ENCODE data around the gene SIL1. TPM values are rescaled to one million over a fixed set of nuclear protein-coding genes. Genes with fewer than 3 reads are reported as not detected.
"Not testable (repeated sequence)": the region's sequence is repeated elsewhere in the genome, so short reads cannot be mapped to it uniquely, and the experiment has no call there.

Gene SIL1
- total RNA-seq, 2 experiments from 2014 or later = 21.4 to 29.6 TPM

DNA sequence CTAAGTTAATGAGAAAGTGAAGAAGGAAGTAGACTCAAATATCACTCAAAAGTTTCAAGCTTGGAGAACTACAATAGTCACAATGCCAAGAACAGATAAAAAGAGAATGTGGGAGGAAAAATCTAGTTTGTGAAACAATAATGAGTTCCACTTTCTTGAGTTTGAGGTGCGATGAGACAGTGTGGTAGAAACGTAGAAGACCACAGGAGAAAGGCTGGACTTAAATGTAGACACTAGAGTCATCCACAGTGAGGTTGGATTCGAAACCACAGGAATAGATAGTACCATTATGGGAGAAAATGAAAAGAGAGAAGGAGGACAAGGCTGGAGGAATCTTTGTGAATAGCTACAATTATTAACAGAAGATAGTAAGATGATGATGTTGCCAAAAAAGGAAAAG, 182.0 kb downstream of the SIL1 start:
- Mint-ChIP-seq H3K27me3 (ENCODE audit: low read depth) (no peaks in the 10 kb centered on the region), H3K27ac (no peak overlapping the region), H3K9me3 (no peaks in the 10 kb centered on the region), H3K4me1 (ENCODE audit: low read depth) (no peaks in the 10 kb centered on the region), H3K4me3 (no peak overlapping the region), H3K36me3 (ENCODE audit: low read depth) (peaks cover 34% of the 10 kb centered on the region)
- no peak for DNase-seq
- intact Hi-C loops (cut with micrococcal nuclease) = no loop called here
- CTCF ChIA-PET = no interaction called here

DNA sequence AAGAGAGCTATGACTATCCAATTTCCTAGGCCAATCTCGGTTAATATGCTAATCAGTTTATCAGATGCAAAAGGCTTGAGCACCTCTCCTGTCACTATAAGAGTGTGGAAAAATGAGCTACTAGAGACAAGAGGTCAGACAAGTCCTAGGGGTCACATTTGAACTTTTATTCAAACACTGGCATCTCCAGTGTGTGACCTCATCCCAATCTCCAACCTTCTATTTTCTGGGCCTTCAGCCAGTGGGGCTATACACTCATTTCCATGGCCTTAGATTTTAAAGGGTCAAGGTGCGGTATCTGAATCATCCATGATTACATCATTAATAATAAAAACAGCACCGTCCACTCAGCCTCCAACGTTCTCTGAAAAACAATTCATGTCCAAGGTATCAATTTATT, 183.4 kb downstream of the SIL1 start:
- CTCF ChIA-PET = no interaction called here
- Mint-ChIP-seq H3K4me1 (ENCODE audit: low read depth) (no peaks in the 10 kb centered on the region), H3K27me3 (ENCODE audit: low read depth) (no peaks in the 10 kb centered on the region), H3K36me3 (ENCODE audit: low read depth) (peaks cover 24% of the 10 kb centered on the region), H3K4me3 (no peak overlapping the region), H3K27ac (no peak overlapping the region), H3K9me3 (no peaks in the 10 kb centered on the region)
- intact Hi-C loops (cut with micrococcal nuclease) = no loop called here
- no peak for DNase-seq

DNA sequence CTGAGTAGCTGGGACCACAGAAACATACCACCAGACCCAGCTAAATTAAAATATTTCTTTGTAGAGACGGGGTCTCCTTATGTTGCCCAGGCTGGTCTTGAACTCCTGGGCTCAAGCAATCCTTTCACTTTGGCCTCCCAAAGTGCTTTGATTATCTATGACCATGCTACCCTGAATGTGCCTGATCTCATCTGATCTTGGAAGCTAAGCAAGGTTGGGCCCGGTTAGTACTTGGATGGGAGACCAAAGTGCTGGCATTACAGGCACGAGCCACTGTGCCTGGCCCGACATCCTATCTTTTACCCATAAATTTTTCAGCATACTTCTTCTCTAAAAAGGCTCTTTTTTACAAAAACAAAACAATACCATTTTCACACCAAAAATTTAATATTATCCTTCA, 186.0 kb downstream of the SIL1 start:
- Mint-ChIP-seq H3K4me3 (no peak overlapping the region), H3K27me3 (ENCODE audit: low read depth) (no peaks in the 10 kb centered on the region)

DNA sequence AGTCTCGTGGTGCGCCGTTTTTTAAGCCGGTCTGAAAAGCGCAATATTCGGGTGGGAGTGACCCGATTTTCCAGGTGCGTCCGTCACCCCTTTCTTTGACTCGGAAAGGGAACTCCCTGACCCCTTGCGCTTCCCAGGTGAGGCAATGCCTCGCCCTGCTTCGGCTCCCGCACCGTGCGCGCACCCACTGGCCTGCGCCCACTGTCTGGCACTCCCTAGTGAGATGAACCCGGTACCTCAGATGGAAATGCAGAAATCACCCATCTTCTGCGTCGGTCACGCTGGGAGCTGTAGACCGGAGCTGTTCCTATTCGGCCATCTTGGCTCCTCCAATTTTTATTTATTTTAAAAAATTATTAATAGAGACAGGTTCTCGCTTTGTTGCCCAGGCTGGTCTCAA, 187.0 kb downstream of the SIL1 start:
- Mint-ChIP-seq H3K36me3 (ENCODE audit: low read depth) (peaks cover 15% of the 10 kb centered on the region), H3K4me3 (peak overlapping the region; percentile 61)
- H3K27me3 Mint-ChIP-seq (ENCODE audit: low read depth); H3K4me1 Mint-ChIP-seq (ENCODE audit: low read depth); H3K27ac Mint-ChIP-seq; H3K9me3 Mint-ChIP-seq; CTCF ChIA-PET; DNase-seq; intact Hi-C loops (cut with micrococcal nuclease): not testable (repeated sequence)

More for the DNA sequence above, 186.0 kb downstream of the SIL1 start:
- Mint-ChIP-seq H3K36me3 (ENCODE audit: low read depth) (peaks cover 17% of the 10 kb centered on the region), H3K9me3 (no peaks in the 10 kb centered on the region), H3K4me1 (ENCODE audit: low read depth) (no peaks in the 10 kb centered on the region), H3K27ac (no peak overlapping the region)
- intact Hi-C loops (cut with micrococcal nuclease) = no loop called here
- DNase-seq = no peak
- CTCF ChIA-PET = interaction anchor here (1.0 kb wide), 1 partner anchor 372 kb away, joined by 3 read pairs; no protein-coding TSS in a partner anchor

DNA sequence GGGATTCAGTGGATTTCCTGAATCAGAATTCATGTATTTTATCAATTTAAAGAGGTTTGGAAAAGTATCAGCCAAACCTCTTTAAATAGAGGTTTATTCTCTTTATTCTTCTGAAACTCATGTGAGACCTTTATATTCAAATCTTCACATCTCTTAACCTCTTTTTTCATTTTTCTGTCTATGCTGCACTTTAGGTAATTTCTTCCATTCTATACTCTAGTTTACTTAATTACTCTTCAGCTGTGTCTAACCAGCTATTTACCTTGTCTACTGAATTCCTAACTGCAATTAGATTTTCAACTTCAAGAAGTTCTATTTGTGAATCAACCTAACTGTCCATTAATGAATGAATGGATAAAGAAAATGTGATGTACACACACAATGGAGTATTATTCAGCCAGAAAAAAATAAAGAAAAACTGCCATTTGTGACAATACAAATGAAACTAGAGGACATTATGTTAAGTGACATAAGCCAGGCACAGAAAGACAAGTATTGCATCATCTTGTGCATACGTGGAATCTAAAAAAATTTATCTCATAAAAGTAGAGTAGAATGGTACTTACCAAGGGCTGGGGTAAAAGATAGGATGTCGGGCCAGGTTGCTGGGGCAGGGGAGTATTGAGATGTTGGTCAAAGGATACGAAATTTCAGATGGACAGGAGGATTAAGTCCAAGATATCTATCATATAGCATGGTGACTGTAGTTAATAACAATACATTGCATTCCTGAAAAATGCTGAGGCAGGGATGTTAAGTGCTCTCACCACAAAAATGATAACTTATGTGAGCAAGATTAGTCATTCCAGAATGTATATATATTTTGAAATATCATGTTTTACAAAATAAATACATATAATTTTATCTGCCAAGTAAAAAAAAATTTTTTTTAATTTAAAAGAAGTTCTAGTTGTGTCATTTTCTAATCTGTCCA, 193.5 kb downstream of the SIL1 start:
- intact Hi-C loops (cut with micrococcal nuclease) = no loop called here
- H3K27me3 Mint-ChIP-seq (ENCODE audit: low read depth) = no peaks in the 10 kb centered on the region
- DNase-seq = no peak
- H3K27ac Mint-ChIP-seq = no peak overlapping the region
- CTCF ChIA-PET = no interaction called here
- H3K4me3 Mint-ChIP-seq = no peak overlapping the region
- no peaks in the 10 kb centered on the region for H3K9me3 Mint-ChIP-seq
- no peaks in the 10 kb centered on the region for H3K4me1 Mint-ChIP-seq (ENCODE audit: low read depth)
- no peaks in the 10 kb centered on the region for H3K36me3 Mint-ChIP-seq (ENCODE audit: low read depth)

DNA sequence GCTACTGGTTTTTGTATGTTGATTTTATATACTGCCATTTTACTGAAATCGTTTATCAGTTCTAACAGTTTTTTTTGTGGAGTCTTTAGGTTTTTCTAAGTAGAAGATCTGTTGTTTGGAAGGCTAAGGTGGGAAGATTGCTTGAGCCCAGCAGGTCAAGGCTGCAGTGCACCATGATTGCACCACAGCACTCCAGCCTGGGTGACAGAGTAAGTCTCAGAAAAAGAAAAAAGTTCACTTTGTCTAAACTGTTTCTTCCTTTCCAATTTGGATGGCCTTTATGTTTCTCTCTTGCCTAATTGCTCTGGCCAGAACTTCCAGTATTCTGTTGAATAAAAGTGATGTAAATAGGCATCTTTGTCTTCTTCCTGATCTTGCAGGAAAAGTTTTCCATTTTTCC, 198.5 kb downstream of the SIL1 start:
- H3K4me1 Mint-ChIP-seq (ENCODE audit: low read depth) = no peaks in the 10 kb centered on the region
- H3K9me3 Mint-ChIP-seq = peaks cover 9% of the 10 kb centered on the region
- CTCF ChIA-PET = no interaction called here
- H3K4me3 Mint-ChIP-seq = no peak overlapping the region
- H3K36me3 Mint-ChIP-seq (ENCODE audit: low read depth) = peaks cover 8% of the 10 kb centered on the region
- no peak for DNase-seq
- intact Hi-C loops (cut with micrococcal nuclease) = no loop called here
- H3K27me3 Mint-ChIP-seq (ENCODE audit: low read depth) = no peaks in the 10 kb centered on the region
- H3K27ac Mint-ChIP-seq = no peak overlapping the region

DNA sequence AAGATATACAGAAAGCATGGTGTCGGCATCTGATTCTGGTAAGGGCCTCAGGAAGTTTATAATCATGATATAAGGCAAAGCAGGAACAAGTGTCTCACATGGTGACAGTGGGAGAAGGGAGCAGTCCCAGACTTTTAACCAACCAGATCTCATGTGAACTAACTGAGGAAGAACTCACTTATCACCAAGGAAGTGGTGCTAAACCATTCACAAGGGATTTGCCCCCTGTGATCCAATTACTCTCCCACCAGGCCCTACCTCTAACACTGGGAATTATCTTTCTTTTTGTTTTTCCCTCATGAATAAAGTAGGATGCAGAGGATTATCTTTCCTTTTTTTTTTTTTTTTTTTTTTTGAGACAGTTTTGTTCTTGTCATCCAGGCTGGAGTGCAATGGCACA, 199.6 kb downstream of the SIL1 start:
- peaks cover 9% of the 10 kb centered on the region for H3K9me3 Mint-ChIP-seq
- no peaks in the 10 kb centered on the region for H3K27me3 Mint-ChIP-seq (ENCODE audit: low read depth)
- no peak overlapping the region for H3K27ac Mint-ChIP-seq
- no peak overlapping the region for H3K4me3 Mint-ChIP-seq
- CTCF ChIA-PET = no interaction called here
- no peaks in the 10 kb centered on the region for H3K4me1 Mint-ChIP-seq (ENCODE audit: low read depth)
- DNase-seq = no peak
- H3K36me3 Mint-ChIP-seq (ENCODE audit: low read depth) = peaks cover 8% of the 10 kb centered on the region
- intact Hi-C loops (cut with micrococcal nuclease) = no loop called here

DNA sequence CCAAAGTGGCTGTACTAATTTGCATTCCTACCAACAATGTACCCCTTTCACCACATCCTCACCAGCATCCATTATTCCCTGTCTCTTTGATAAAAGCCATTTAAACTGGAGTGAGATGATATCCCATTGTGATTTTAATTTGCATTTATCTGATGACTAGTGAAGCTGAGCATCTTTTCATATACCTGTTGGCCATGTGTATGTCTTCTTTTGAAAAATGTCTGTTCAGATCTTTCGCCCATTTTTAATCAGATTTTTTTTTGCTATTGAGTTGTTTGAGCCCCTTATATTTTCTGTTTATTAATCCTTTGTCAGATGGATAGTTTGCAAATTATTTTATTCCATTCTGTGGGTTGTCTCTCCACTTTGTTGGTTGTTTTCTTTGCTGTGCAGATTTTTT, 202.0 kb downstream of the SIL1 start:
- no peak for DNase-seq
- CTCF ChIA-PET = no interaction called here
- Mint-ChIP-seq H3K27ac (no peak overlapping the region), H3K4me3 (no peak overlapping the region), H3K4me1 (ENCODE audit: low read depth) (no peaks in the 10 kb centered on the region), H3K27me3 (ENCODE audit: low read depth) (no peaks in the 10 kb centered on the region), H3K9me3 (peaks cover 9% of the 10 kb centered on the region), H3K36me3 (ENCODE audit: low read depth) (peaks cover 8% of the 10 kb centered on the region)
- intact Hi-C loops (cut with micrococcal nuclease) = no loop called here

DNA sequence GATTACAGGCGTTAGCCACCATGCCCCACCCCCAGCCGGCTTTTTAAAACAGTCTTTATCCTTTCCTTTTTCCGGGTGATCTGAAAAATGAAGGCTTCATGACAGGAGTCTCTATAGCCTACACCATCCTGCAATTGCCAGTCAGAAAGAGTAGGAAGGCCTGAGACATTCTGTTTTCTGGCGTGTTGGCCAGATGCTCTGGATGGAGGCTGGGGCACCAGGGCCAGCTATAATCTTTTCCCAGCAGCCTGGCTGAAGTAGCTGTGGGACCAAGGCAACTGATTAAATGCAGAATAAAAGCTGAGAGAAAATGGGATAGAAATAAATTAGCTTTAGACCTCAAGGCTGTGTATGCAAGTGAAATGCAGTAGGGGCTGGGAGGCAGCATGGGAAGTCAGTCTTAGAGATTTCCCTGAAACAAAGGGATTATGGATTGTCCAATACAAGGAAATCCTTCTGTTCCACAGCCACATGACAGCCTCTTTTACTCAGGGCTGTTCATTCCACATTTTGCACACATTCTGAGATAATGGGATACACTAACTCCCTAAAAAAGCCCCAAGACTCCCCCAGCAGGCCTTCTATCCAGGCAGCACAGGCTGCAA, 207.1 kb downstream of the SIL1 start:
- CTCF ChIA-PET = no interaction called here

DNA sequence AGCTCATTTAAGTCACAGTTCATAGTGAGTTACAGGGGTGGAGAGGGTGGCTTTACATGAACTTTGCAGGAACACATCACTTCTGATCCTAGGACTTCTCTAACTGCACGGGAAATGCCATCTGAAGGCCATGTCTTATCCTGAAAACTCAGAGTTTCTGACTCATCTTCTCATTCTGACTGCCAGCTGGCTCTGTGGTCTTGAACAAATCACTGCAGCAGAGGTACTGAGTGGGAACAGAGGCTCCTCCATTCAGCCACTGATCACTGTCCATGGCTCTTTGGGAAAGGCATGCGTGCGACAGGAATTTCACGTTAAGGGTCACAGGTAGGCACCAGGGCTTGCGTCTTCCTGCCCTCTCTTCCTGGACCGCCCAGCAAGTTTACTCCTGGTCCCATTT, 208.4 kb downstream of the SIL1 start:
- no peak for DNase-seq
- H3K9me3 Mint-ChIP-seq = no peaks in the 10 kb centered on the region
- no peak overlapping the region for H3K27ac Mint-ChIP-seq
- no peaks in the 10 kb centered on the region for H3K36me3 Mint-ChIP-seq (ENCODE audit: low read depth)
- peaks cover 3% of the 10 kb centered on the region for H3K4me1 Mint-ChIP-seq (ENCODE audit: low read depth)
- CTCF ChIA-PET = no interaction called here
- intact Hi-C loops (cut with micrococcal nuclease) = no loop called here
- no peaks in the 10 kb centered on the region for H3K27me3 Mint-ChIP-seq (ENCODE audit: low read depth)
- H3K4me3 Mint-ChIP-seq = no peak overlapping the region

More for the DNA sequence above, 207.1 kb downstream of the SIL1 start:
- no peak for DNase-seq
- Mint-ChIP-seq H3K4me1 (ENCODE audit: low read depth) (no peaks in the 10 kb centered on the region), H3K27ac (no peak overlapping the region), H3K4me3 (no peak overlapping the region), H3K36me3 (ENCODE audit: low read depth) (peaks cover under 1% of the 10 kb centered on the region), H3K27me3 (ENCODE audit: low read depth) (no peaks in the 10 kb centered on the region), H3K9me3 (peaks cover 2% of the 10 kb centered on the region)
- intact Hi-C loops (cut with micrococcal nuclease) = no loop called here

DNA sequence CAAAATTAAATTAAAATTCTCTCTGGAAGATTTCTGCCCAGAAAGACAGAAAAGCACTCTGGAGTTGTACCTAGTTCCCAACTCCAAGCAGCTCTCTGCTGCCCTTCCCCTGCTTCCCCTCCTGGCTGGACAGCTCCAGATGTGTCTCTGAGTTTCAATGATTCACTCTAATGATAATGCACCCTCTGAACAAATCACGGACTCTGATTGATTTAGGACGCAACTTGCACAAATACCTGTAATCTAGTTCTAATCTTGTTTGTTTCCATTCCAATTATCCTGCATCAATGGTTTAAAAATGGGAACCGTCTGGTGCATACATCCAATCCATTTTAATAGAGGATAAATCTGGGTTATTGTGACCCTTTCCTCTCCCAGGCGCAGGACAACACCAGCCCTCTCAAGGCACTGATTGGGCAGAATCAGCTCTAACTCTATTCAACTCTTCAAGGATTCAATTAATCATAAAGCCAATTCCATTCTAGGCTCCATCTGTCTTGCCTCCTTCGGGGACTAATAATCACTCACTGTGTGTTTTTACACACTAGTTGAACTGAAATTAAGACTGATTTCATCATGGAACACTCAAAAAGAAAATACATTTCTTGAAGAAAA, 211.9 kb downstream of the SIL1 start:
- Mint-ChIP-seq H3K4me1 (ENCODE audit: low read depth) (peaks cover 20% of the 10 kb centered on the region), H3K36me3 (ENCODE audit: low read depth) (no peaks in the 10 kb centered on the region), H3K4me3 (no peak overlapping the region), H3K27ac (no peak overlapping the region), H3K27me3 (ENCODE audit: low read depth) (no peaks in the 10 kb centered on the region), H3K9me3 (no peaks in the 10 kb centered on the region)
- DNase-seq = no peak
- CTCF ChIA-PET = interaction anchor here (1.6 kb wide), 1 partner anchor 11 kb away, joined by 3 read pairs; no protein-coding TSS in a partner anchor
- intact Hi-C loops (cut with micrococcal nuclease) = no loop called here

DNA sequence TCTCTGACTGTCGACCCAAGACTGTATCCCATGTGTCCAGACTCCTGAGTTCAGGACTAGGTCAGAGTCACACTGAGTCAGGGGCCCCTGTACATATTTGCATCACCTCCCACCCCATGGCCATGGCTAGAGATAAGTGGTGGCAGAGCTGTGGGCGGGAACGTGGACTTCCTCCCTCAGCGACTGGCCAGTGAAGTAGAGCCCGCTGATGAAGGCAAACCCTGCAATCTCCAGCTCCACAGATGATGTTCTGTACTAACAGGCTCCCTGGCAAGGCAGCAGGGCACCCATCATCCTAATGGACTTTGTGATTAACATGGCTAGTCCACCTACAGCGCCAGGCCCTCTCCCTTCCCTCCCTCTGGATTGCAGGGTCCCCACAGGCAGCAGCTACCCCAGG, 212.5 kb downstream of the SIL1 start:
- no peak overlapping the region for H3K4me3 Mint-ChIP-seq
- peaks cover 25% of the 10 kb centered on the region for H3K4me1 Mint-ChIP-seq (ENCODE audit: low read depth)
- H3K36me3 Mint-ChIP-seq (ENCODE audit: low read depth) = no peaks in the 10 kb centered on the region
- no peak overlapping the region for H3K27ac Mint-ChIP-seq
- H3K27me3 Mint-ChIP-seq (ENCODE audit: low read depth) = no peaks in the 10 kb centered on the region
- no peak for DNase-seq
- no peaks in the 10 kb centered on the region for H3K9me3 Mint-ChIP-seq
- intact Hi-C loops (cut with micrococcal nuclease) = no loop called here
- CTCF ChIA-PET = interaction anchor here (1.6 kb wide), 1 partner anchor 10 kb away, joined by 3 read pairs; no protein-coding TSS in a partner anchor

All from activated naive CD4-positive, alpha-beta T cell treated with anti-CD3 and anti-CD28 coated beads for 36 hours (primary cell).